HCT116 (cell line): Measurements from ENCODE around the gene ACOT11. TPM values are rescaled to one million over a fixed set of nuclear protein-coding genes. Genes with fewer than 3 reads are reported as not detected.

ENCODE experiments used
- ATAC-seq: fragments of 200-7000 bp; cut with Tn5 transposase; 2 replicates; pipeline ENCODE4 v1.9.1; 2020; ENCODE audit warnings: mild to moderate bottlenecking, moderate library complexity
- BruUV-seq: library from RNA; stranded (reverse); fragments of 400-500 nt; replicated peaks from 2 replicates; lab custom pipeline; 2021; lab: Mats Ljungman, UMichigan
- CTCF ChIA-PET: fragments of 300-600 bp; sonication (Branson Sonifier 250); formaldehyde crosslinking; loops from one replicate; lab custom pipeline; 2021; ENCODE audit warnings: antibody characterized with exemption; lab: Charles Lee
- POLR2A ChIA-PET: fragments of 300-600, 350-600 bp; sonication (Branson Sonifier 250); formaldehyde crosslinking; loops from one replicate; lab custom pipeline; 2021; ENCODE audit warnings: antibody characterized with exemption; lab: Charles Lee
- RAD21 ChIA-PET, 2 experiments: fragments of 300-600 bp; sonication (Branson Sonifier 250); formaldehyde crosslinking; loops; one replicate each; lab custom pipeline; 2023; ENCODE audit warnings: low total read pairs in 2 of 2; ENCODE audit not compliant: uncharacterized antibody in 2 of 2, unreplicated experiment in 2 of 2, low non-redundant PET in 1 of 2; lab: Charles Lee
- DNase-seq: peaks from one replicate; pipeline ENCODE4 v3.0.0-alpha.2; 2010; ENCODE audit warnings: low read depth, low spot score
- H2AFZ ChIP-seq: fragments of 200-600 bp; shearing (Covaris generic), sonication (generic); 2 replicates; pipeline ENCODE4 v1.6.1; 2017; ENCODE audit warnings: low read depth, mixed run types, mixed read lengths, antibody characterized with exemption, low read length; ENCODE audit not compliant: poor library complexity, severe bottlenecking
- H3K27ac ChIP-seq: 2 replicates; pipeline ENCODE4 v1.5.1; 2012; ENCODE audit warnings: low read depth, low read length
- H3K27me3 ChIP-seq: fragments of 200-600 bp; sonication (generic); 2 replicates; pipeline ENCODE4 v1.6.1; 2016; ENCODE audit warnings: mixed run types, low read length, mixed read lengths; ENCODE audit not compliant: insufficient read depth
- H3K36me3 ChIP-seq, 2 experiments: fragments of 200-500 bp in 1 of 2; fragments of 200-600 bp in 1 of 2; sonication (Bioruptor generic) in 1 of 2; sonication (generic) in 1 of 2; 2 replicates each; pipeline versions ENCODE4 v1.5.1 to v1.6.1; 2014 to 2016; ENCODE audit warnings: low read length in 2 of 2, inconsistent platforms in 1 of 2, mixed read lengths in 1 of 2, mixed run types in 1 of 2; ENCODE audit not compliant: insufficient read depth in 2 of 2, control insufficient read depth in 1 of 2
- H3K4me1 ChIP-seq, 2 experiments: fragments of 200-600 bp in 1 of 2; sonication (generic) in 1 of 2; 2 replicates each; pipeline versions ENCODE4 v1.5.1 to v1.6.1; 2012 to 2017; ENCODE audit warnings: low read length in 2 of 2, inconsistent platforms in 1 of 2, mild to moderate bottlenecking in 1 of 2, mixed read lengths in 1 of 2, mixed run types in 1 of 2, moderate library complexity in 1 of 2; ENCODE audit not compliant: insufficient read depth in 2 of 2, control insufficient read depth in 1 of 2
- H3K4me2 ChIP-seq: fragments of 200-600 bp; sonication (generic); 2 replicates; pipeline ENCODE4 v1.6.1; 2017; ENCODE audit warnings: mixed run types, low read length, mixed read lengths
- H3K4me3 ChIP-seq, 2 experiments: fragments of 200-600 bp in 1 of 2; sonication (generic) in 1 of 2; replicated peaks in 1 of 2; 2 replicates each; pipeline ENCODE4 v1.5.1; 2011 to 2016; ENCODE audit warnings: low read length in 2 of 2, control low read depth in 1 of 2, low read depth in 1 of 2, mild to moderate bottlenecking in 1 of 2, mixed read lengths in 1 of 2, mixed run types in 1 of 2
- H3K79me2 ChIP-seq: fragments of 200-600 bp; sonication (generic); 2 replicates; pipeline ENCODE4 v1.6.1; 2017; ENCODE audit warnings: mild to moderate bottlenecking, mixed run types, low read length, moderate library complexity, mixed read lengths; ENCODE audit not compliant: insufficient read depth
- H3K9ac ChIP-seq: fragments of 200-600 bp; sonication (generic); 2 replicates; pipeline ENCODE4 v1.6.1; 2016; ENCODE audit warnings: low read length, mixed read lengths
- H3K9me2 ChIP-seq: fragments of 200-600 bp; sonication (generic), shearing (Covaris generic); 2 replicates; pipeline ENCODE4 v1.6.1; 2017; ENCODE audit warnings: mixed run types, mild to moderate bottlenecking, moderate library complexity; ENCODE audit not compliant: insufficient read depth
- H3K9me3 ChIP-seq, 2 experiments: fragments of 200-500 bp in 1 of 2; fragments of 200-600 bp in 1 of 2; sonication (Bioruptor generic) in 1 of 2; sonication (generic) in 1 of 2; 2 replicates each; pipeline ENCODE4 v1.6.1; 2014 to 2017; ENCODE audit warnings: low read length in 2 of 2, mixed read lengths in 2 of 2, inconsistent platforms in 1 of 2, low read depth in 1 of 2, mild to moderate bottlenecking in 1 of 2, mixed run types in 1 of 2, moderate library complexity in 1 of 2; ENCODE audit not compliant: control insufficient read depth in 1 of 2, insufficient read depth in 1 of 2
- H4K20me1 ChIP-seq: fragments of 200-600 bp; sonication (generic), shearing (Covaris generic); 2 replicates; pipeline ENCODE4 v1.6.1; 2017; ENCODE audit warnings: mixed run types, mild to moderate bottlenecking, moderate library complexity; ENCODE audit not compliant: insufficient read depth
- CEBPB ChIP-seq: IDR thresholded peaks from 2 replicates; pipeline ENCODE4 v1.6.1; 2012; ENCODE audit warnings: low read depth
- EZH2phosphoT487 ChIP-seq: fragments of 200-600 bp; IDR thresholded peaks from 2 replicates; pipeline ENCODE4 v1.6.1; 2018; ENCODE audit warnings: antibody characterized with exemption, borderline replicate concordance
- FOSL1 ChIP-seq: IDR thresholded peaks from 2 replicates; pipeline ENCODE4 v1.6.1; 2012; ENCODE audit warnings: low read depth
- JUND ChIP-seq: IDR thresholded peaks from 2 replicates; pipeline ENCODE4 v1.6.1; 2012
- POLR2A ChIP-seq: IDR thresholded peaks from 2 replicates; pipeline ENCODE4 v1.7.0; 2011; ENCODE audit warnings: borderline replicate concordance; ENCODE audit not compliant: insufficient read depth, insufficient read length; ENCODE audit errors: extremely low read depth
- POLR2AphosphoS5 ChIP-seq: IDR thresholded peaks from 2 replicates; pipeline ENCODE4 v1.6.1; 2011; ENCODE audit warnings: mild to moderate bottlenecking, low read depth, low read length, moderate library complexity
- RAD21 ChIP-seq: IDR thresholded peaks from 2 replicates; pipeline ENCODE4 v1.6.1; 2012; ENCODE audit warnings: low read depth, mild to moderate bottlenecking
- SIN3A ChIP-seq: IDR thresholded peaks from 2 replicates; pipeline ENCODE4 v1.6.1; 2012; ENCODE audit warnings: low read depth
- SRF ChIP-seq: IDR thresholded peaks from 2 replicates; pipeline ENCODE4 v1.6.1; 2012; ENCODE audit warnings: low read depth
- TCF7L2 ChIP-seq: IDR thresholded peaks from 2 replicates; pipeline ENCODE4 v1.7.0; 2011; ENCODE audit warnings: borderline replicate concordance, inconsistent platforms; ENCODE audit not compliant: insufficient read depth, insufficient read length; ENCODE audit errors: extremely low read depth
- intact Hi-C: fragments of 100-400 bp; cut with micrococcal nuclease; formaldehyde crosslinking; loops from 2 replicates; pipeline ENCODE4 v1.10.0; 2022
- total RNA-seq: library from RNA; stranded (reverse); gene quantifications from one replicate; pipeline ENCODE4 v1.2.1, GENCODE V29; 2021; ENCODE audit not compliant: unreplicated experiment
- TF ChIP-seq, protein P1 (sequence below): IDR thresholded peaks from 2 replicates; pipeline ENCODE4 v1.6.1; 2011; ENCODE audit warnings: mild to moderate bottlenecking, low read length, moderate library complexity; ENCODE audit not compliant: insufficient replicate concordance; ENCODE audit errors: extremely low read depth
- TF ChIP-seq, protein P2 (sequence below): IDR thresholded peaks from 2 replicates; pipeline ENCODE4 v1.6.1; 2012
- TF ChIP-seq, protein P3 (sequence below), 3 experiments: fragments of 200-600 bp in 1 of 3; sonication (generic) in 1 of 3; IDR thresholded peaks in 2 of 3; conservative IDR thresholded peaks in 1 of 3; 2 replicates each; pipeline ENCODE4 v1.5.1; 2012 to 2017; ENCODE audit warnings: low read depth in 2 of 3, low read length in 2 of 3, antibody characterized with exemption in 1 of 3, borderline replicate concordance in 1 of 3, control low read depth in 1 of 3, mild to moderate bottlenecking in 1 of 3, mixed read lengths in 1 of 3, mixed run types in 1 of 3, moderate library complexity in 1 of 3; ENCODE audit not compliant: insufficient read depth in 1 of 3
- TF ChIP-seq, protein P4 (sequence below): IDR thresholded peaks from 2 replicates; pipeline ENCODE4 v1.6.1; 2012

Gene ACOT11
- total RNA-seq, 1 experiment from 2014 or later, result 31.1 TPM

DNA sequence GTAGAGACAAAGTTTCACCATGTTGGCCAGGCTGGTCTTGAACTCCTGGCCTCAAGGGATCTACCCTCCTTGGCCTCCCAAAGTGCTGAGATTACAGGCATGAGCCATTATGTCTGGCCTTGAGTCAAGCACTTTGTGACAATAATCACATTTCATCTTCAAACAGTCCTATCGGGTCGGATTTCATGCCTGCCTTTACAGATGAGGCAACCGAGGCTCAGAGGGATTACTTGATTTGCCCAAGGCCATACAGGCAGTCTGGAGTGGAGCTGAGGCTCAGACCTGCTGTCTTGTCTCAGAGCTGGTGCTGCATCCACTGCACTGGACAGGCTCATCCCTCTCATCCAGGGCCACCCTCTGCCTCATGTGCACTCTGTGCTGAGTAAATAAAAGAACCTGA, 48.7 kb downstream of the ACOT11 start:
- Histone ChIP-seq H3K36me3 (peaks cover 3 to 9% of the 10 kb centered on the region in 2 experiments; a peak in 3 of 4 replicates), H3K27ac (no peak overlapping the region), H3K9me2 (no peaks in the 10 kb centered on the region), H3K4me2 (no peak overlapping the region), H3K9me3 (no peaks in the 10 kb centered on the region), H2AFZ (no peak overlapping the region), H4K20me1 (no peaks in the 10 kb centered on the region), H3K4me1 (no peaks in the 10 kb centered on the region), H3K79me2 (no peaks in the 10 kb centered on the region), H3K4me3 (no peak overlapping the region), H3K9ac (no peak overlapping the region), H3K27me3 (no peaks in the 10 kb centered on the region)
- POLR2A ChIA-PET, result no interaction called here
- CTCF ChIA-PET, result no interaction called here
- intact Hi-C loops, result no loop called here
- BruUV-seq, result no TSS peak
- TF ChIP-seq SRF (no peak), TCF7L2 (no peak), EZH2phosphoT487 (no peak), CEBPB (no peak), JUND (no peak), FOSL1 (no peak), RAD21 (no peak), POLR2A (no peak), SIN3A (no peak), POLR2AphosphoS5 (no peak)
- TF ChIP-seq, protein P1, sequence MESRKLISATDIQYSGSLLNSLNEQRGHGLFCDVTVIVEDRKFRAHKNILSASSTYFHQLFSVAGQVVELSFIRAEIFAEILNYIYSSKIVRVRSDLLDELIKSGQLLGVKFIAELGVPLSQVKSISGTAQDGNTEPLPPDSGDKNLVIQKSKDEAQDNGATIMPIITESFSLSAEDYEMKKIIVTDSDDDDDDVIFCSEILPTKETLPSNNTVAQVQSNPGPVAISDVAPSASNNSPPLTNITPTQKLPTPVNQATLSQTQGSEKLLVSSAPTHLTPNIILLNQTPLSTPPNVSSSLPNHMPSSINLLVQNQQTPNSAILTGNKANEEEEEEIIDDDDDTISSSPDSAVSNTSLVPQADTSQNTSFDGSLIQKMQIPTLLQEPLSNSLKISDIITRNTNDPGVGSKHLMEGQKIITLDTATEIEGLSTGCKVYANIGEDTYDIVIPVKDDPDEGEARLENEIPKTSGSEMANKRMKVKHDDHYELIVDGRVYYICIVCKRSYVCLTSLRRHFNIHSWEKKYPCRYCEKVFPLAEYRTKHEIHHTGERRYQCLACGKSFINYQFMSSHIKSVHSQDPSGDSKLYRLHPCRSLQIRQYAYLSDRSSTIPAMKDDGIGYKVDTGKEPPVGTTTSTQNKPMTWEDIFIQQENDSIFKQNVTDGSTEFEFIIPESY, result no peak
- TF ChIP-seq, protein P2, sequence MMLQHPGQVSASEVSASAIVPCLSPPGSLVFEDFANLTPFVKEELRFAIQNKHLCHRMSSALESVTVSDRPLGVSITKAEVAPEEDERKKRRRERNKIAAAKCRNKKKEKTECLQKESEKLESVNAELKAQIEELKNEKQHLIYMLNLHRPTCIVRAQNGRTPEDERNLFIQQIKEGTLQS, result no peak
- TF ChIP-seq, protein P3, sequence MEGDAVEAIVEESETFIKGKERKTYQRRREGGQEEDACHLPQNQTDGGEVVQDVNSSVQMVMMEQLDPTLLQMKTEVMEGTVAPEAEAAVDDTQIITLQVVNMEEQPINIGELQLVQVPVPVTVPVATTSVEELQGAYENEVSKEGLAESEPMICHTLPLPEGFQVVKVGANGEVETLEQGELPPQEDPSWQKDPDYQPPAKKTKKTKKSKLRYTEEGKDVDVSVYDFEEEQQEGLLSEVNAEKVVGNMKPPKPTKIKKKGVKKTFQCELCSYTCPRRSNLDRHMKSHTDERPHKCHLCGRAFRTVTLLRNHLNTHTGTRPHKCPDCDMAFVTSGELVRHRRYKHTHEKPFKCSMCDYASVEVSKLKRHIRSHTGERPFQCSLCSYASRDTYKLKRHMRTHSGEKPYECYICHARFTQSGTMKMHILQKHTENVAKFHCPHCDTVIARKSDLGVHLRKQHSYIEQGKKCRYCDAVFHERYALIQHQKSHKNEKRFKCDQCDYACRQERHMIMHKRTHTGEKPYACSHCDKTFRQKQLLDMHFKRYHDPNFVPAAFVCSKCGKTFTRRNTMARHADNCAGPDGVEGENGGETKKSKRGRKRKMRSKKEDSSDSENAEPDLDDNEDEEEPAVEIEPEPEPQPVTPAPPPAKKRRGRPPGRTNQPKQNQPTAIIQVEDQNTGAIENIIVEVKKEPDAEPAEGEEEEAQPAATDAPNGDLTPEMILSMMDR (IDR thresholded peaks at IDR 0.05 in 2 of 3, conservative IDR thresholded peaks at IDR 0.05 in 1 of 3; ENCODE audit: borderline replicate concordance in 1 of 3, insufficient read depth in 1 of 3, low read depth in 2 of 3, low read length in 2 of 3), result no peak
- TF ChIP-seq, protein P4, sequence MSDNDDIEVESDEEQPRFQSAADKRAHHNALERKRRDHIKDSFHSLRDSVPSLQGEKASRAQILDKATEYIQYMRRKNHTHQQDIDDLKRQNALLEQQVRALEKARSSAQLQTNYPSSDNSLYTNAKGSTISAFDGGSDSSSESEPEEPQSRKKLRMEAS, result no peak
- RAD21 ChIA-PET, result no interaction called here
- DNase-seq, result no peak
- ATAC-seq, result no peak
